Upper lobe of left lung (tissue), 4 donors: ENCODE measurements around the gene CTNNBIP1.

ENCODE experiments used
- EP300 ChIP-seq, 4 donors: sonication (generic); formaldehyde crosslinking; IDR thresholded peaks; one replicate each; pipeline ENCODE4 v1.5.1; 2017; ENCODE audit warnings: antibody characterized with exemption in 4 of 4, control low read depth in 2 of 4
- POLR2A ChIP-seq, 4 donors: fragments of 450-650 bp; IDR thresholded peaks; one replicate each; pipeline ENCODE4 v1.5.1; 2016 to 2017; ENCODE audit warnings: antibody characterized with exemption in 4 of 4, mild to moderate bottlenecking in 2 of 4
- TF ChIP-seq, protein P1 (sequence below), 6 experiments: fragments of 450-650 bp in 4 of 6; fragments of 200-600 bp in 2 of 6; sonication (generic) in 2 of 6; IDR thresholded peaks; one replicate each; pipeline ENCODE4 v1.5.1; 2016 to 2019; ENCODE audit warnings: antibody characterized with exemption in 6 of 6

DNA sequence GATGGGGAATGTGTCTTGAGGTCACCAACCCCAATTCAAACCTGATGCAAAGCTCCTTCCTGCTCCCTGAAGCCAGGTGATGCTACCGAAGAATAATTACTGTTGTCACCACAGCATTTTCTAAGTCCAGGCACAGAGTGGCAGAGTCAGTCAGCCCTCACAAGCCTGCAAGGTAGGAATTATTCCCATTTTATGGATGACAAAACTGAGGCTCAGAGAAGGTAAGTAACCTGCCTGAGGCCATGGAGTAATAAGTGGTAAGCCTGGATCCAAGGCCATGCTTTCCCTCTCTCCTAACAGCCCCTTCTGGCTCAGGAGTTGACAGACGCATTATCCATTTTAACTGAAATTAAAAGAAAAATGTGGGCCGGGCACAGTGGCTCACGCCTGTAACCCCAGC, 23.0 kb downstream of the CTNNBIP1 start:
- TF ChIP-seq POLR2A (IDR thresholded peaks at IDR 0.05), result no peak
- TF ChIP-seq, protein P1, sequence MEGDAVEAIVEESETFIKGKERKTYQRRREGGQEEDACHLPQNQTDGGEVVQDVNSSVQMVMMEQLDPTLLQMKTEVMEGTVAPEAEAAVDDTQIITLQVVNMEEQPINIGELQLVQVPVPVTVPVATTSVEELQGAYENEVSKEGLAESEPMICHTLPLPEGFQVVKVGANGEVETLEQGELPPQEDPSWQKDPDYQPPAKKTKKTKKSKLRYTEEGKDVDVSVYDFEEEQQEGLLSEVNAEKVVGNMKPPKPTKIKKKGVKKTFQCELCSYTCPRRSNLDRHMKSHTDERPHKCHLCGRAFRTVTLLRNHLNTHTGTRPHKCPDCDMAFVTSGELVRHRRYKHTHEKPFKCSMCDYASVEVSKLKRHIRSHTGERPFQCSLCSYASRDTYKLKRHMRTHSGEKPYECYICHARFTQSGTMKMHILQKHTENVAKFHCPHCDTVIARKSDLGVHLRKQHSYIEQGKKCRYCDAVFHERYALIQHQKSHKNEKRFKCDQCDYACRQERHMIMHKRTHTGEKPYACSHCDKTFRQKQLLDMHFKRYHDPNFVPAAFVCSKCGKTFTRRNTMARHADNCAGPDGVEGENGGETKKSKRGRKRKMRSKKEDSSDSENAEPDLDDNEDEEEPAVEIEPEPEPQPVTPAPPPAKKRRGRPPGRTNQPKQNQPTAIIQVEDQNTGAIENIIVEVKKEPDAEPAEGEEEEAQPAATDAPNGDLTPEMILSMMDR (IDR thresholded peaks at IDR 0.05), result no peak
- no peak for TF ChIP-seq EP300 (IDR thresholded peaks at IDR 0.05)
